ENCODE measurements around the gene EXOC4.

EXOC4 gene

DNA sequence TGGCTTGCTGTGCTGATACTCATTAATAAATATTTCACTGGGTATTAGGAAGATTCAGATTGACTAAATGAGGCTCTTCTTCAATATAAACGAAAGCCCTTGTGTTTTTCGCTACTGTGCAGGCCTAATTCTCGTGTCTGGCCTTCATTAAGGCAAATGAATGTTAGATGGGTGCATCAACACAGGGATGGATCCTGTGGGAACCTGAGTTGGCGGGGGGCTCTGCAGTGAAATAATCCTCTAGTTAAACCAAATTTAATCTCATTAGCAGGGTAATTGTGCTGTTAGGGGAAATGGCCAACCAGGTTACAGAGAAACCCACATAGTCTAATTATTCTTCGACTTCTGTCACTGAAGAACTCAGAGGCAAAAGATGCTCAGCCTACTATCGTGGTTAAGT lies 548.5 kb downstream of the EXOC4 start:
- TF ChIP-seq, protein P1, sequence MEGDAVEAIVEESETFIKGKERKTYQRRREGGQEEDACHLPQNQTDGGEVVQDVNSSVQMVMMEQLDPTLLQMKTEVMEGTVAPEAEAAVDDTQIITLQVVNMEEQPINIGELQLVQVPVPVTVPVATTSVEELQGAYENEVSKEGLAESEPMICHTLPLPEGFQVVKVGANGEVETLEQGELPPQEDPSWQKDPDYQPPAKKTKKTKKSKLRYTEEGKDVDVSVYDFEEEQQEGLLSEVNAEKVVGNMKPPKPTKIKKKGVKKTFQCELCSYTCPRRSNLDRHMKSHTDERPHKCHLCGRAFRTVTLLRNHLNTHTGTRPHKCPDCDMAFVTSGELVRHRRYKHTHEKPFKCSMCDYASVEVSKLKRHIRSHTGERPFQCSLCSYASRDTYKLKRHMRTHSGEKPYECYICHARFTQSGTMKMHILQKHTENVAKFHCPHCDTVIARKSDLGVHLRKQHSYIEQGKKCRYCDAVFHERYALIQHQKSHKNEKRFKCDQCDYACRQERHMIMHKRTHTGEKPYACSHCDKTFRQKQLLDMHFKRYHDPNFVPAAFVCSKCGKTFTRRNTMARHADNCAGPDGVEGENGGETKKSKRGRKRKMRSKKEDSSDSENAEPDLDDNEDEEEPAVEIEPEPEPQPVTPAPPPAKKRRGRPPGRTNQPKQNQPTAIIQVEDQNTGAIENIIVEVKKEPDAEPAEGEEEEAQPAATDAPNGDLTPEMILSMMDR (IDR thresholded peaks at IDR 0.05; ENCODE audit: low read depth, low read length, missing control alignments) = no peak
- in situ Hi-C loops (cut with HindIII; ENCODE audit: low sequenced_read_pairs) = no loop called here
- DNase-seq (ENCODE audit: low read depth) = no peak
- no peak overlapping the region for H3K4me3 ChIP-seq (ENCODE audit: low read depth, low read length)

- TF ChIP-seq, protein P1 (IDR thresholded peaks at IDR 0.05; ENCODE audit: low read depth, low read length, missing control alignments) = no peak
- no peak overlapping the region for H3K4me3 ChIP-seq (ENCODE audit: low read depth, low read length)
- in situ Hi-C loops (cut with HindIII; ENCODE audit: low sequenced_read_pairs) = no loop called here
- no peak for DNase-seq (ENCODE audit: low read depth)
Observed at GRCh38 chr7:133804127-133804526, 551.2 kb downstream of the EXOC4 start.

DNA sequence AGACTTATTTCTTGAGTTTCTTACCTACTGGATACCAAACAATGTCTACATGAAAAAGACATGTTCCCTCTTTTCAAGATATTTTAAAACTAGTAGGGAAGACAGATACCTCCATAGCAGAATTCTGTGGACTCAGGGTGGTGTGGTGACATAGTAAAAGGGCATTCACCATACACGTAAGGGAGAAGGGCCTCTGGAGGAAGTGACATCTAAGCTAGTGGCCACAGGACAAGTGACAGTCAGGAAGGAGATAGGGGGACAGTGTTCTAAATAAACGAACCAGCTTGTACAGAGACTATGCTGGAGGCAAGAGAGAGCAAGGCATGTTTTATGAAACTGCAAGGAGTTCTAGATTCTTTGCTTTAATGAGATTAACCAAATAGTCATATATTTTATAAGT lies 552.5 kb downstream of the EXOC4 start:
- TF ChIP-seq, protein P1 (IDR thresholded peaks at IDR 0.05; ENCODE audit: low read depth, low read length, missing control alignments) = no peak
- no peak overlapping the region for H3K4me3 ChIP-seq (ENCODE audit: low read depth, low read length)
- in situ Hi-C loops (cut with HindIII; ENCODE audit: low sequenced_read_pairs) = no loop called here
- DNase-seq (ENCODE audit: low read depth) = no peak

GRCh38 chr7:133807624-133808492 lies 555.0 kb downstream of the EXOC4 start:
- TF ChIP-seq, protein P1 (IDR thresholded peaks at IDR 0.05; ENCODE audit: low read depth, low read length, missing control alignments) = no peak
- in situ Hi-C loops (cut with HindIII; ENCODE audit: low sequenced_read_pairs) = no loop called here
- no peak overlapping the region for H3K4me3 ChIP-seq (ENCODE audit: low read depth, low read length)
- no peak for DNase-seq (ENCODE audit: low read depth)

DNA sequence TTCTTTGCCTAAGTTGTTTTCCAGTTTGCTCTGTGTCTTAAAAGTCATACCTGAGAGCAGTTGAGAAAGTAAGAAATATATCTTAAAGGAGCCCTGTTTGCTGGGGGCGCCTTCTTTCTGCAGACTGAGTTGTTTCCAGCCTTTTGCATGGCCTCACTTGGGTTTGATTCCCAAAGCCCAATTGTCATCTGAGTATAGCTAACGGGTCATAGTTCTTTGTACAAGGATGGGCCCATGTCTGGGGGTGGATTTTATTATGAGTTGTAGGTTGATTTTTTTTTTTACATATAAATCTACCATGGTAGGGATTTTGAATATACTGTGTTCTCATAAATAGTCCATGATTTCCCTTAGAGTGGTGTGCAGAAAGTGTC lies 555.6 kb downstream of the EXOC4 start:
- in situ Hi-C loops (cut with HindIII; ENCODE audit: low sequenced_read_pairs) = no loop called here
- TF ChIP-seq, protein P1 (IDR thresholded peaks at IDR 0.05; ENCODE audit: low read depth, low read length, missing control alignments) = no peak
- H3K4me3 ChIP-seq (ENCODE audit: low read depth, low read length) = no peak overlapping the region
- DNase-seq (ENCODE audit: low read depth) = no peak

DNA sequence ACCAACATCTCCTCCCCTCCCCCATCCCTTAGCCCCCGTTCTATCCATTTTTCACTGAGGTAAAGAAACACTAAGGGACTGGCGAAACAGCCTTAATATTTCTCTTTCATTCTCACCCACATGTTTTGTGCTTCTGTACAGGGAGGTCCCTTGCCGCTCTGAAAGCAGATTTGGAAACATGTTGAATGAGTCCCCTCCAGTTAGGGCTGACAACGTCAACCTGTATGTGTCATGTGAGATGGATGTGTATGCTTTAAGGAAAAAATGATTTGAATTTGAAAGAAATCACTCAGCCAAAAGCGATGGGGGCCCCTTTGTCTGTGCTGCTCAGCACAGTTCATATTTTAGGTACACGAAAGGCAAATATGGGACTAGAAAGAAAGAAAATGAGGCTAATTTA lies 560.0 kb downstream of the EXOC4 start:
- no peak overlapping the region for H3K4me3 ChIP-seq (ENCODE audit: low read depth, low read length)
- TF ChIP-seq, protein P1 (IDR thresholded peaks at IDR 0.05; ENCODE audit: low read depth, low read length, missing control alignments) = no peak
- no peak for DNase-seq (ENCODE audit: low read depth)
- in situ Hi-C loops (cut with HindIII; ENCODE audit: low sequenced_read_pairs) = no loop called here

Data from astrocyte of the cerebellum (primary cell).